CD14-positive monocyte (primary cell): ENCODE measurements around the gene DMAC2L. TPM values are rescaled to one million over a fixed set of nuclear protein-coding genes. Genes with fewer than 3 reads are reported as not detected.
A peak's percentile ranks its signal among the peaks of the same experiment; 100 is the strongest.

Source experiments
- DNase-seq, 3 donors: peaks; one replicate each; pipeline ENCODE4 v3.0.0-alpha.2; 2011 to 2022
- H2AFZ ChIP-seq: 2 replicates; pipeline ENCODE4 v1.6.0; 2012; ENCODE audit warnings: mild to moderate bottlenecking, low read depth, low read length, inconsistent platforms; ENCODE audit not compliant: insufficient read depth, poor library complexity, severe bottlenecking
- H3K27ac ChIP-seq, 2 donors: 1 replicate in 1 of 2; 2 replicates in 1 of 2; pipeline ENCODE4 v1.5.1; 2012 to 2013; ENCODE audit warnings: low read length in 2 of 2, control low read depth in 1 of 2, inconsistent platforms in 1 of 2, low read depth in 1 of 2, mild to moderate bottlenecking in 1 of 2
- H3K27me3 ChIP-seq, 2 donors: one replicate each; pipeline versions ENCODE4 v1.6.0 to v1.6.1; 2011 to 2013; ENCODE audit warnings: low read length in 2 of 2; ENCODE audit not compliant: control insufficient read depth in 2 of 2, insufficient read depth in 2 of 2
- H3K36me3 ChIP-seq, 2 donors: replicated peaks in 1 of 2; 1 replicate in 1 of 2; 2 replicates in 1 of 2; pipeline versions ENCODE4 v1.5.1 to v1.6.1; 2012 to 2013; ENCODE audit warnings: low read length in 2 of 2, control low read depth in 1 of 2, inconsistent platforms in 1 of 2, mild to moderate bottlenecking in 1 of 2; ENCODE audit not compliant: insufficient read depth in 2 of 2, control insufficient read depth in 1 of 2
- H3K4me1 ChIP-seq, 2 donors: 1 replicate in 1 of 2; 2 replicates in 1 of 2; pipeline versions ENCODE4 v1.5.1 to v1.6.1; 2012 to 2013; ENCODE audit warnings: low read length in 2 of 2, control low read depth in 1 of 2, inconsistent platforms in 1 of 2, mild to moderate bottlenecking in 1 of 2, moderate library complexity in 1 of 2; ENCODE audit not compliant: insufficient read depth in 2 of 2, control insufficient read depth in 1 of 2
- H3K4me2 ChIP-seq: replicated peaks from 2 replicates; pipeline ENCODE3; 2012; ENCODE audit warnings: low read length, moderate library complexity, mild to moderate bottlenecking; ENCODE audit not compliant: poor library complexity, severe bottlenecking; ENCODE audit errors: extremely low read depth
- H3K4me3 ChIP-seq, 3 experiments: fragments of 200-600 bp in 1 of 3; sonication (generic) in 1 of 3; replicated peaks in 1 of 3; 1 replicate in 2 of 3; 2 replicates in 1 of 3; pipeline ENCODE4 v1.5.1; 2011 to 2013; ENCODE audit warnings: low read length in 3 of 3, mild to moderate bottlenecking in 3 of 3, control low read depth in 2 of 3, low read depth in 2 of 3, inconsistent platforms in 1 of 3, moderate library complexity in 1 of 3
- H3K79me2 ChIP-seq: 2 replicates; pipeline ENCODE4 v1.6.0; 2012; ENCODE audit warnings: mild to moderate bottlenecking, control low read depth, inconsistent platforms, low read length, moderate library complexity; ENCODE audit not compliant: insufficient read depth
- H3K9ac ChIP-seq: 2 replicates; pipeline ENCODE4 v1.6.0; 2017; ENCODE audit warnings: low read length, mild to moderate bottlenecking; ENCODE audit not compliant: insufficient read depth, poor library complexity, severe bottlenecking
- H3K9me3 ChIP-seq, 2 donors: replicated peaks in 1 of 2; 1 replicate in 1 of 2; 2 replicates in 1 of 2; pipeline versions ENCODE4 v1.5.1 to v1.6.1; 2012 to 2013; ENCODE audit warnings: low read length in 2 of 2, control low read depth in 1 of 2; ENCODE audit not compliant: control insufficient read depth in 1 of 2, insufficient read depth in 1 of 2
- H4K20me1 ChIP-seq: 2 replicates; pipeline ENCODE4 v1.6.0; 2012; ENCODE audit warnings: mild to moderate bottlenecking, low read length, control low read depth, moderate library complexity; ENCODE audit not compliant: insufficient read depth
- H3K27ac Mint-ChIP-seq, 7 donors: one replicate each; pipeline ENCODE4 v1.8.0; 2020; ENCODE audit warnings: mild to moderate bottlenecking in 7 of 7, mixed read lengths in 7 of 7, moderate library complexity in 6 of 7, inconsistent platforms in 2 of 7
- H3K27me3 Mint-ChIP-seq, 3 donors: one replicate each; pipeline ENCODE4 v1.8.0; 2021 to 2022; ENCODE audit warnings: low read depth in 3 of 3, mild to moderate bottlenecking in 3 of 3, mixed read lengths in 3 of 3, moderate library complexity in 3 of 3, inconsistent platforms in 1 of 3
- H3K36me3 Mint-ChIP-seq, 2 donors: one replicate each; pipeline ENCODE4 v1.8.0; 2020; ENCODE audit warnings: mixed read lengths in 2 of 2, inconsistent platforms in 1 of 2, mild to moderate bottlenecking in 1 of 2
- H3K4me1 Mint-ChIP-seq: one replicate; pipeline ENCODE4 v1.8.0; 2020; ENCODE audit warnings: mild to moderate bottlenecking, mixed read lengths
- H3K4me3 Mint-ChIP-seq, 2 donors: one replicate each; pipeline ENCODE4 v1.8.0; 2020; ENCODE audit warnings: mild to moderate bottlenecking in 2 of 2, mixed read lengths in 2 of 2, moderate library complexity in 1 of 2
- H3K9me3 Mint-ChIP-seq, 7 donors: one replicate each; pipeline ENCODE4 v1.8.0; 2020 to 2022; ENCODE audit warnings: mixed read lengths in 7 of 7, mild to moderate bottlenecking in 6 of 7, moderate library complexity in 6 of 7, inconsistent platforms in 2 of 7
- WGBS: methylation state at CpG from one replicate; pipeline ENCODE4 v1.1.5; 2013; ENCODE audit warnings: missing lambda C conversion rate; ENCODE audit not compliant: insufficient coverage; 5-methylcytosine and 5-hydroxymethylcytosine counted together
- intact Hi-C, 2 donors: fragments of 100-400 bp; cut with micrococcal nuclease; formaldehyde crosslinking; loops; one replicate each; pipeline versions ENCODE4 v1.15.0 to v1.15.1; 2023
- polyA plus RNA-seq, 3 donors: library from polyadenylated mRNA; depleted of rRNA in 1 of 3; unstranded in 2 of 3; stranded (reverse) in 1 of 3; fragments of 300-500 nt in 2 of 3; fragments of >200 nt in 1 of 3; fragmentation: Illumina TruSeq in 2 of 3; gene quantifications; 1 replicate in 2 of 3; 2 replicates in 1 of 3; pipeline ENCODE4 v1.2.3, GENCODE V29; 2012 to 2021
- TF ChIP-seq, protein P1 (sequence below): fragments of 200-600 bp; IDR thresholded peaks from one replicate; pipeline ENCODE4 v1.8.0; 2022; ENCODE audit warnings: antibody characterized with exemption, mild to moderate bottlenecking

DMAC2L gene
- polyA plus RNA-seq, 3 donors: 13.4 to 17.3 (median 16.4) TPM

DNA sequence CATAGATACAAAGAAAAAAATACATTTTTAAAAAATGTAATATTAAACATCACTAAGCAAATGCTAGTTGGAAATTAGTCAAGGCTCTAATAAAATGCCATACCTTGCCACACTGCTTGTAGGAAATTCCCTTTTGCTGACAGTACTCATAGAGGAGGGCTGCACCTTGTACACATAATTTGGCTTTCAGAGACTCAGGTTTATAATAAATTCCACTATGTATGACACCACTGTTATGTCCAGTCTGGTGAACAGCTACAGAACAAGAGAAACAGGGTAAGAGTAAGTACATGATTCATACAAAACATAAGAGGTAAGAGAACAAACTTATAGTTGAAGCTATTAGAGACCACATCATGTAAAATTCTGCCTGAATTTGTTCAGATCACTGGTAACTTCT, 10.2 kb upstream of the DMAC2L start:
- Histone ChIP-seq H4K20me1 (no peaks in the 10 kb centered on the region), H3K9ac (no peak overlapping the region), H2AFZ (no peak overlapping the region), H3K36me3 (no peaks in the 10 kb centered on the region), H3K9me3 (no peaks in the 10 kb centered on the region), H3K4me3 (no peak overlapping the region), H3K27me3 (no peaks in the 10 kb centered on the region), H3K27ac (no peak overlapping the region), H3K79me2 (no peaks in the 10 kb centered on the region), H3K4me2 (no peak overlapping the region), H3K4me1 (peaks cover 0 to 11% of the 10 kb centered on the region in 2 donors)
- peaks cover 0 to 3% (median 0%) of the 10 kb centered on the region in 7 donors for H3K9me3 Mint-ChIP-seq
- peaks cover 0 to 2% (median 0%) of the 10 kb centered on the region in 3 donors for H3K27me3 Mint-ChIP-seq
- H3K4me3 Mint-ChIP-seq: no peak overlapping the region
- intact Hi-C loops: no loop called here
- peaks cover 5% of the 10 kb centered on the region for H3K4me1 Mint-ChIP-seq
- H3K27ac Mint-ChIP-seq: no peak overlapping the region
- TF ChIP-seq, protein P1, sequence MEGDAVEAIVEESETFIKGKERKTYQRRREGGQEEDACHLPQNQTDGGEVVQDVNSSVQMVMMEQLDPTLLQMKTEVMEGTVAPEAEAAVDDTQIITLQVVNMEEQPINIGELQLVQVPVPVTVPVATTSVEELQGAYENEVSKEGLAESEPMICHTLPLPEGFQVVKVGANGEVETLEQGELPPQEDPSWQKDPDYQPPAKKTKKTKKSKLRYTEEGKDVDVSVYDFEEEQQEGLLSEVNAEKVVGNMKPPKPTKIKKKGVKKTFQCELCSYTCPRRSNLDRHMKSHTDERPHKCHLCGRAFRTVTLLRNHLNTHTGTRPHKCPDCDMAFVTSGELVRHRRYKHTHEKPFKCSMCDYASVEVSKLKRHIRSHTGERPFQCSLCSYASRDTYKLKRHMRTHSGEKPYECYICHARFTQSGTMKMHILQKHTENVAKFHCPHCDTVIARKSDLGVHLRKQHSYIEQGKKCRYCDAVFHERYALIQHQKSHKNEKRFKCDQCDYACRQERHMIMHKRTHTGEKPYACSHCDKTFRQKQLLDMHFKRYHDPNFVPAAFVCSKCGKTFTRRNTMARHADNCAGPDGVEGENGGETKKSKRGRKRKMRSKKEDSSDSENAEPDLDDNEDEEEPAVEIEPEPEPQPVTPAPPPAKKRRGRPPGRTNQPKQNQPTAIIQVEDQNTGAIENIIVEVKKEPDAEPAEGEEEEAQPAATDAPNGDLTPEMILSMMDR: no peak
- no peak for DNase-seq
- H3K36me3 Mint-ChIP-seq: peaks cover 5% of the 10 kb centered on the region in 2 donors

DNA sequence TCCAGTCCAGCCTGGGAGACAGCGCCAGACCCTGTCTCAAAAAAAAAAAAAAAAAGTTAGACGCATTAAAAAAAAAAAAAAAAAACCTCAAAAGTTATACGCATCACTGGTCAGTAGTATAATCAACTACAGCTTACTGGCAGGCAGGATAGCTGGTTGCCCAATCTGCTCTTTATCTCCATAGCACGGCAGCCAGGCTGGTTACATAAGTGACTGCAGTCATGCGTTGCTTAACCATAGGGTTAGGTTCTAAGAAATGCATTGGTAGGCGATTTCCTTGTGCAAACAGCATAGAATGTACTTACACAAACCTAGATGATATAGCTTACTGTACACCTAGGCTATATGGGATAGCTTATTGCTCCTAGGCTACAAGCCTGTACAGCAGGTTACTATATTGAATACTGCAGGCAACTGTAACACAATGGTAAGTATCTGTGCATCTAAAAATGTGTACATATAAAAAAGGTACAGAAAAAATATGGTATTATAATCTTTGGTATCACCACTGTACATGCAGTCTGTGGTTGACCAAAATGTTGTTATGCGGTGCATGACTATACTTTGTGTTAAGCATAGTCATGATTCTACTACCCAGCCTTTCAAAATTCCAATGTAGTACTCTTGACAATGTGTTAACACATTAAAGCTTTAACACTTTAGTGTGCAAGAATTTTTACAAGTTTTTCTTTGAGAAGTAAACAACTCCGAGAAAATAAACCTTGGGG, 8.2 kb upstream of the DMAC2L start:
- intact Hi-C loops: no loop called here
- Histone ChIP-seq H3K4me1 (peaks cover 0 to 11% of the 10 kb centered on the region in 2 donors), H3K9me3 (no peaks in the 10 kb centered on the region), H3K79me2 (peaks cover 5% of the 10 kb centered on the region), H3K4me3 (no peak overlapping the region), H3K4me2 (no peak overlapping the region), H2AFZ (no peak overlapping the region), H3K36me3 (no peaks in the 10 kb centered on the region), H3K27me3 (no peaks in the 10 kb centered on the region), H3K27ac (peak overlapping the region in 1 of 2 donors; percentile 21), H4K20me1 (no peaks in the 10 kb centered on the region), H3K9ac (no peak overlapping the region)
- Mint-ChIP-seq H3K27me3 (peaks cover 0 to 2% (median 0%) of the 10 kb centered on the region in 3 donors), H3K36me3 (peaks cover 2% of the 10 kb centered on the region in 2 donors), H3K4me3 (no peak overlapping the region), H3K9me3 (no peaks in the 10 kb centered on the region), H3K4me1 (peaks cover 5% of the 10 kb centered on the region), H3K27ac (peak overlapping the region in 1 of 7 donors; percentile 46)
- peak; percentile 49 to 69 (median 63) for DNase-seq
- WGBS: no CpG with 5 or more reads among the region's 8 CpGs
- TF ChIP-seq, protein P1: no peak
